Measurements from ENCODE around the gene EPHA6.
"Not testable (repeated sequence)": the region's sequence is repeated elsewhere in the genome, so short reads cannot be mapped to it uniquely, and the experiment has no call there.

DNA sequence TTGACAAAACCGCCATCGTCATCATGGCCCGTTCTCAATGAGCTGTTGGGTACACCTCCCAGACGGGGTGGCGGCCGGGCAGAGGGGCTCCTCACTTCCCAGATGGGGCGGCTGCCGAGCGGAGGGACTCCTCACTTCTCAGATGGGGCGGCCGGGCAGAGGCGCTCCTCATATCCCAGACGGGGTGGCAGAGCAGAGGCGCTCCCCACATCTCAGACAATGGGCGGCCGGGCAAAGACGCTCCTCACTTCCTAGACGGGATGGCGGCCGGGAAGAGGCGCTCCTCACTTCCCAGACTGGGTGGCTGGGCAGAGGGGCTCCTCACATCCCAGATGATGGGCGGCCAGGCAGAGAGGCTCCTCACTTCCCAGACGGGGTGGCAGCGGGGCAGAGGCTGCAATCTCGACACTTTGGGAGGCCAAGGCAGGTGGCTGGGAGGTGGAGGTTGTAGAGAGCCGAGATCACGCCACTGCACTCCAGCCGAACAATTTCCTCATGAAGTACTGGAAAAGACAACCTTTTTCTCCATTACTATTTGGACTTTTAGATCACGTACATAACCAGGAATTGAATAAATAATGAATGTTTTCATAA, 666.4 kb downstream of the EPHA6 start:
- not testable (repeated sequence) for TF ChIP-seq POLR2A (IDR thresholded peaks at IDR 0.05)
- TF ChIP-seq, protein P1, sequence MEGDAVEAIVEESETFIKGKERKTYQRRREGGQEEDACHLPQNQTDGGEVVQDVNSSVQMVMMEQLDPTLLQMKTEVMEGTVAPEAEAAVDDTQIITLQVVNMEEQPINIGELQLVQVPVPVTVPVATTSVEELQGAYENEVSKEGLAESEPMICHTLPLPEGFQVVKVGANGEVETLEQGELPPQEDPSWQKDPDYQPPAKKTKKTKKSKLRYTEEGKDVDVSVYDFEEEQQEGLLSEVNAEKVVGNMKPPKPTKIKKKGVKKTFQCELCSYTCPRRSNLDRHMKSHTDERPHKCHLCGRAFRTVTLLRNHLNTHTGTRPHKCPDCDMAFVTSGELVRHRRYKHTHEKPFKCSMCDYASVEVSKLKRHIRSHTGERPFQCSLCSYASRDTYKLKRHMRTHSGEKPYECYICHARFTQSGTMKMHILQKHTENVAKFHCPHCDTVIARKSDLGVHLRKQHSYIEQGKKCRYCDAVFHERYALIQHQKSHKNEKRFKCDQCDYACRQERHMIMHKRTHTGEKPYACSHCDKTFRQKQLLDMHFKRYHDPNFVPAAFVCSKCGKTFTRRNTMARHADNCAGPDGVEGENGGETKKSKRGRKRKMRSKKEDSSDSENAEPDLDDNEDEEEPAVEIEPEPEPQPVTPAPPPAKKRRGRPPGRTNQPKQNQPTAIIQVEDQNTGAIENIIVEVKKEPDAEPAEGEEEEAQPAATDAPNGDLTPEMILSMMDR (IDR thresholded peaks at IDR 0.05), result not testable (repeated sequence)
